ENCODE results near the gene DDTL.

- TF ChIP-seq POLR2A (IDR thresholded peaks at IDR 0.05; ENCODE audit: low read depth, low read length) (no peak), ELK1 (IDR thresholded peaks at IDR 0.05; ENCODE audit: borderline replicate concordance, low read depth, low read length) (no peak), CHD1 (IDR thresholded peaks at IDR 0.05; ENCODE audit: low read depth, low read length) (no peak), CEBPB (IDR thresholded peaks at IDR 0.05; ENCODE audit: low read depth, low read length) (no peak), MAZ (IDR thresholded peaks at IDR 0.05; ENCODE audit: borderline replicate concordance, low read depth, low read length) (no peak), RFX5 (IDR thresholded peaks at IDR 0.05; ENCODE audit: low read depth, low read length) (no peak), SMC3 (IDR thresholded peaks at IDR 0.05; ENCODE audit: low read depth, low read length) (no peak), RAD21 (IDR thresholded peaks at IDR 0.05; ENCODE audit: low read length) (no peak), FOS (IDR thresholded peaks at IDR 0.05; ENCODE audit: low read depth, low read length) (no peak), MAFK (IDR thresholded peaks at IDR 0.05; ENCODE audit: low read depth, low read length) (no peak), RCOR1 (IDR thresholded peaks at IDR 0.05; ENCODE audit: insufficient replicate concordance, low read length) (no peak), BHLHE40 (IDR thresholded peaks at IDR 0.05; ENCODE audit: low read depth, low read length) (no peak)
- TF ChIP-seq, protein P1, sequence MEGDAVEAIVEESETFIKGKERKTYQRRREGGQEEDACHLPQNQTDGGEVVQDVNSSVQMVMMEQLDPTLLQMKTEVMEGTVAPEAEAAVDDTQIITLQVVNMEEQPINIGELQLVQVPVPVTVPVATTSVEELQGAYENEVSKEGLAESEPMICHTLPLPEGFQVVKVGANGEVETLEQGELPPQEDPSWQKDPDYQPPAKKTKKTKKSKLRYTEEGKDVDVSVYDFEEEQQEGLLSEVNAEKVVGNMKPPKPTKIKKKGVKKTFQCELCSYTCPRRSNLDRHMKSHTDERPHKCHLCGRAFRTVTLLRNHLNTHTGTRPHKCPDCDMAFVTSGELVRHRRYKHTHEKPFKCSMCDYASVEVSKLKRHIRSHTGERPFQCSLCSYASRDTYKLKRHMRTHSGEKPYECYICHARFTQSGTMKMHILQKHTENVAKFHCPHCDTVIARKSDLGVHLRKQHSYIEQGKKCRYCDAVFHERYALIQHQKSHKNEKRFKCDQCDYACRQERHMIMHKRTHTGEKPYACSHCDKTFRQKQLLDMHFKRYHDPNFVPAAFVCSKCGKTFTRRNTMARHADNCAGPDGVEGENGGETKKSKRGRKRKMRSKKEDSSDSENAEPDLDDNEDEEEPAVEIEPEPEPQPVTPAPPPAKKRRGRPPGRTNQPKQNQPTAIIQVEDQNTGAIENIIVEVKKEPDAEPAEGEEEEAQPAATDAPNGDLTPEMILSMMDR (conservative IDR thresholded peaks at IDR 0.05; ENCODE audit: low read depth, low read length), result no peak
- TF ChIP-seq, protein P2, sequence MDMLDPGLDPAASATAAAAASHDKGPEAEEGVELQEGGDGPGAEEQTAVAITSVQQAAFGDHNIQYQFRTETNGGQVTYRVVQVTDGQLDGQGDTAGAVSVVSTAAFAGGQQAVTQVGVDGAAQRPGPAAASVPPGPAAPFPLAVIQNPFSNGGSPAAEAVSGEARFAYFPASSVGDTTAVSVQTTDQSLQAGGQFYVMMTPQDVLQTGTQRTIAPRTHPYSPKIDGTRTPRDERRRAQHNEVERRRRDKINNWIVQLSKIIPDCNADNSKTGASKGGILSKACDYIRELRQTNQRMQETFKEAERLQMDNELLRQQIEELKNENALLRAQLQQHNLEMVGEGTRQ (IDR thresholded peaks at IDR 0.05; ENCODE audit: low read depth, low read length), result no peak
Observed at GRCh38 chr22:24021304-24021703, 54.6 kb downstream of the DDTL start.

Measured in IMR-90 (cell line).